HS-27A (cell line): ENCODE measurements around the gene ADD1.
"Not testable (repeated sequence)": the region's sequence is repeated elsewhere in the genome, so short reads cannot be mapped to it uniquely, and the experiment has no call there.

ENCODE experiments used
- DNase-seq: peaks from one replicate; pipeline ENCODE4 v3.0.0-alpha.2; 2012; ENCODE audit warnings: low read depth, missing footprints

The ADD1 gene

DNA sequence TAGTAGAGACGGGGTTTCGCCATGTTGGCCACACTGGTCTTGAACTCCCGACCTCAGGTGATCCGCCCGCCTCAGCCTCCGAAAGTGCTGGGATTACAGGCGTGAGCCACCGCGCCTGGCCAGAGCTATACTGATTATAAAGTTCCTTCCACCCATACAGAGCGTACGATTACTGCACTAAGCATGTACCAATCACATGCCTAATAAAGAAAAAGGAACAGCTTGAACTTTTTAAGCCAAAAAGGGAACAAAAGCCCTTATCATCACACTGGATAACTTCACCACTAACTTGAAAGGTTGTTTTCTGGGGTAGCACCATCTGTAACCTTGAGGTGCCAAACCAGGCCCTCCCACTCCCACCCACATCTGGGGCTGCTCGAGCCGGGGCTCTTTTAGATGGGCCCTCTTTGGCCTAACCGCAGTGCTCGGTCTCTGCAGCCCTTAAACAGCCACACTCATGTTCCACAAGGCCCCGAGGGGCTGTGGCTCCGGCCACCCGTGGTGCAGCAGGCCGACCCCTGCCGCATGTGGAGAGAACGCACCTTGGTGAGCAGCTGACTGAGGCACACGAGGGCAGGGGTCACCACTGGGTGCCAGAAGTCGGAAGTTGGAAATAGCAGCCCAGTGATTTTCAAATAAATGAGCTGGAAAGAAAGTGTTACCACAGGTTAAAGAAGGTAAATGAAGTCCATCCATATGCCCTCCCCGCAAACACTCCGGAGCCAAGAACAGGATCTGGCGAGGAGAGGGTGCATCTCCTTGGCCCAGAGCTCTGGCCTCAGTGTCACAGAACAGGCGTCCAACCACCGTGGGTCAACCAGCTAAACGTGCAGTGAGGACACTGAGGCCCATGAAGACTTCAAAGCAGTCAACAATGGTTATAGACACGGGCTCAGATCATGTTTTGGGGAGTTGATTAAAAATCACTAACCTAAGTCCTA, 101.2 kb downstream of the ADD1 start:
- DNase-seq, result no peak

DNA sequence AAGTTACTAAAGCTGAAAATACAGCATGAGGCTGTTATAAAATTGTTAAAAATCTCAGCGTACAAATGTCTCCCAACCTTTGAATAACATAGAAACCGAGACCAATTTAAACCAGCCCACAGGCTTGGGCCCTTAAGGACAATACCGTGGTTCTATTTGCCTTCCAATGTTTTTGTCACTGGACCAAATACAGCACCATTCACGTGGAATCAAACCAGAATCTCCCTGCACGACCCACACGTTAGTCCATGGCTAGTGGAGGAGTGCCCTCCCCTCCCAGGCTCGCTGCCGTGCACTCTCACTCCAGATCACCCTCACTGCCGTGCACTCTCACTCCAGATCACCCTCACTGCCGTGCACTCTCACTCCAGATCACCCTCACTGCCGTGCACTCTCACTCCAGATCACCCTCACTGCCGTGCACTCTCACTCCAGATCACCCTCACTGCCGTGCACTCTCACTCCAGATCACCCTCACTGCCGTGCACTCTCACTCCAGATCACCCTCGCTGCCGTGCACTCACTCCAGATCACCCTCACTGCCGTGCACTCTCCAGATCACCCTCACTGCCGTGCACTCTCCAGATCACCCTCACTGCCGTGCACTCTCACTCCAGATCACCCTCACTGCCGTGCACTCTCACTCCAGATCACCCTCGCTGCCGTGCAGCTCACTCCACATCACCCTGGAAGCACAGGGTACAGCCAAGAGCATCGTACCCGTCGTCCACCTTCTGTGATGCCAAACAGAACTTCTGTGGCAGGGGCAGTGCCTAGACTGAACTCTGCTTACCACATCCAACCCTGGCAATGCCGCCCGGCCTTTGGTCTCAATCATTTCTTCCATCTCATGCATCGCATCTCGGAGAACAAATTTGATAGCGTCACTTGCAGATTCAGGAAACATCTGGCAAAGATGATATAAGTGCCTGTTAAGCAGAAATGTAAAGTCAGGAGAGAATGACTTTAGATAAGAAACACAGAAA, 102.3 kb downstream of the ADD1 start:
- not testable (repeated sequence) for DNase-seq

DNA sequence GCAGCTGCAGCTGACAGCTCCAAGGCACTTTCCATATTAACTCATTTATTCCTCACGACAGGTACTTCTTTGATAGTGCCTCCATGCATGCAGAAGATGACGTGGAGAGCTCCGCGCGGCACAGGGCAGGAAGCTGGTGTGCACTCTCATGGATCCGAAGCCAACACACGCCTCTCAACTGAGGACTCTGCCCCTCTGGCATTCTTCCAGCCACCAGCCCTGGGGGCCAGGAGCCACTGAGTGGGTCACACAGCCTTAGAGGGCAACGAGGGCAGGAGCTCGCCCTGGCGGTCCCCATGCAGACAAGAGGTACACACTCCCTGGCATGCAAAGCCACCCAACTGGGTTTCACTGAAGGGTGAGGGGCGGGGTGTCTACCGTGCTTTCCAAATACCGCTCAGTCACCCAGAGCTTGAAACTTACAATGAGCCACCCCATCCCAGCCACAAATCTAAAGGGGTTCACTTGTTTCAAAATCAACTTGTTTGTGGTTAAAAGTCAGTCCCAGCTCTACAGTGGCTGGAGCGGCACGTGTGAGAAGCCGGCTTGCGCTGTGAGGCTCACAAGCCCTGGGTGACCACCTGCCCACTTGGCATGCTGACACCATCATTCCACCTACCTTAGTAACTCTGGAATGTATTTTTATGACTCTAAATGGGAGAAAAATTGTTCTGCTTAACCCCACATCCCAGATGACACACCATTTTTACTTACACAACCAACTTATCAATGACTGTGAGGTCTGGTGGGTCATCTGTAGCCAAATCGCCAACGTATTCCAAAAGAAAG, 103.4 kb downstream of the ADD1 start:
- no peak for DNase-seq

DNA sequence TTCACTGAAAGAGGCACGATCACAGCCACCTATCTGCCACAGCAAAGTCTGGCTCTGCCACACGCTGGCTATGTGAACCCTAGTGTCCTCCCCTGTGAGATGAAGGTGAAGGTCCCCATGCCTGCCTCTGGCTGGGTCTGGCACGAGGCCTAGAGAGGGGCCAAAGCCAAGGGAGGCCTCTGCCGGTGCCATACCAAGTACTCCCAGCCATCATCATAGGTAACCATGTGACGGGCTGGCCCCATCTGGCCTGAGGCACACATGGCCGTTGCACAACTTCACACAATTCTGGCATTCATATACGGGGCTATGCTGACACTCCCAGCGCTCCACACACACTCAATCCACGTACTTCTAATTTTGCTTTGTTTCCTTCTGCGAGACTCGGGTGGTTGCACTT, 104.3 kb downstream of the ADD1 start:
- DNase-seq, result no peak

DNA sequence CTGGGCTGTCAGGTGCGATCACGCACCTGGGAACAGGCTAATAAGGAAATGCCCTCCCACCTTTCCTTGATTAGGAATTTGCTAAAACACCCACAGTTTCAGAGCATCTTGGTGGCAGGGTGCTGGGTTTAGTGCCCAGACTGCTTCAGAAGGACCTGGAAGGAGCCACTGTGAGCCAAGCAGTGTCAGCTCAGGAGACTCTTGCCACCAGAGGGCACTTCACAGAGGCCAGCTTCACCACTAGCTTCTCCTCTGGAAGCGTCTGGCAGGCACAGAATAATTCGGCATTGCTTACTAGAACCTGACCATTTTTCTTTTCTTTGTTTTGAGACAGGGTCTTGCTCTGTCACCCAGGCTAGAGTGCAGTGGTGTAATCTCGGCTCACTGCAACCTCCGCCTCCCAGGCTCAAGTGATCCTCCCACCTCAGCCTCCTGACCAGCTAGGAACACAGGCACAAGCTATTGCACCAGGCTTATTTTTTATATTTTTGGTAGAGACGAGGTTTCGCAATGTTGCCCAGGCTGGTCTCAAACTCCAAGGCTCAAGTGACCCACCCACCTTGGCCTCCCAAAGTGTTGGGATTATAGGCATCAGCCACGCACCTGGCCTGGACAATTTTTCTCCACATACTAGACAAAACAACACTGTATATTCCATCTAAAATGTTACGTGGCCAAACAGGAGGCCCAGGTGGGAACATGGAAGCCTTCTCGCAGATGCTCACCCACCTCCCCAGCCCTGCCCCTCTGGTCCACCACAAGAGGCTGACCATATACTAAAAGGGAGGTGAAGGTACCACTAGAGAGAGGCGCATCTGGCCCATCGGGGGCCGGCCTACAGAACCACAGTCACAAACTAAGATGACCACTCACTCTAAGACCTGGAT, 105.5 kb downstream of the ADD1 start:
- DNase-seq, result no peak

DNA sequence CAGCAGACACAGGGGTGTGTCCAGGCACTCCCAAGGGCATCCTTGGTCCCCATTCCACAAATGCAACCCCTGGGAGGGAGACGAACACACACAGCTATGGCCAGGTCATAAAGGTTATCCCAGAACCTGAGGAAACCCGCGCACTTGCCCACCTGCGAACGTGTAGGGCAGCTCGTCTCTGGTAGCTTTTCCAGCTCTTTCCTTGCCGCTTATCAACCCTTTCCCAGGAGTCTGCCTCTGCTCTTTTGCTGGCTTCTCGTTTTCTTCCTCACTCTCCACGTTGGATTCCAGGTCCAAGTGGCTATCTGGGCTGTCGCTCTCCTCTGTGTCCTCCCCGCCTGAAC, 106.1 kb downstream of the ADD1 start:
- no peak for DNase-seq

DNA sequence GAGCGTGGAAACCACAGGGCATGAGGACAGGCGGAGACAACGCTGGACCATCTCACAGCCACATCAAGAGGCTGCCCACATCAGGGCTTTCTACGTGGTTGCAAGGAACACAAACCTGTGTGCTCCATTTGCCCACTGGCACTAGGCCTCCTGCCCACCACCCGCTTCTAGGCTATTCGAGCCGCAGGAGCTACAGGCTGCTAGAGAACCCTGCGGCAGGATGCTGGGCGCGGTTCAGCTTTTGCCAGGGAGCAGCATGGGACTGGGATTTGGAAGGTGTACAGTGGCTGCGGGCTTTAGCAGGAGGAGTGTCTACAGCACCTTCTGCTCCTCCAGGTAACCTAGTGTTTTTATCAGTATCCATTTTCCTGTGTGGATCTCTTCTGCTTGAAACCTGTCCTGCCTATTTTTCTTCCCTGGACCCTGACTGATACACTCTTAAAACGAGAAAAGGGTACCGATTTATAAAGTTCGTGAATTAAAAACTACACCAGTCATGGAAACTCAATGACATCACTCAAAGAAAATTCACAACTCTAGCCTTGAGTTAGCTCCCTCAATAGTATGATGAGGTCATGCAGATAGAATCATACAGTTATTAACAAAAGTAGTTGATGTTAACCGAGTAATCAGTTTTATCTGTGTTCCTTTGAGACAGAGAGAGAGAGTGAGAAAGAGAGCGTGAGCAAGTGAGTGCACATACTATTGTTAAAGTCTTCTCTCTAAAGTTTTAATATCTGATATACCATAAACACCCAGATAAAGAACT, 106.8 kb downstream of the ADD1 start:
- DNase-seq, result no peak

DNA sequence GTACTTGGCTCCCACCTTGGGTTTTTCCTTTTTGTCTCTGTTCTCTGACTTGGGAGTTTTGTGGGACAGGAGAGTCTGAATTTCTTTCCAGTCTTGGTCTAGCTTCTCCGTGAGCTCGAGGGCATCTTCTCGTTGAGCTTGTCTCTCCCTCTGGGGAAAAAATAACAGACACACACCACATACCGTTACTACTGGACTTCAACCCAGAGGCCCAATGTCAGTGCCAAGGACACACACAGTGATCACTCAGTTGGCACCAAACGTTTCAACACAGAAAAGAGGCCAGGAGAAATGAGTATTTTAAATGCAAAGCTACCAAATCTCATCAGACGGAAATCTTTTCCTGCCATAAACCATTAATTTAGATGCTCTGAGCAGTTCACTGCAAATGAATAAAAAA, 109.9 kb downstream of the ADD1 start:
- no peak for DNase-seq

DNA sequence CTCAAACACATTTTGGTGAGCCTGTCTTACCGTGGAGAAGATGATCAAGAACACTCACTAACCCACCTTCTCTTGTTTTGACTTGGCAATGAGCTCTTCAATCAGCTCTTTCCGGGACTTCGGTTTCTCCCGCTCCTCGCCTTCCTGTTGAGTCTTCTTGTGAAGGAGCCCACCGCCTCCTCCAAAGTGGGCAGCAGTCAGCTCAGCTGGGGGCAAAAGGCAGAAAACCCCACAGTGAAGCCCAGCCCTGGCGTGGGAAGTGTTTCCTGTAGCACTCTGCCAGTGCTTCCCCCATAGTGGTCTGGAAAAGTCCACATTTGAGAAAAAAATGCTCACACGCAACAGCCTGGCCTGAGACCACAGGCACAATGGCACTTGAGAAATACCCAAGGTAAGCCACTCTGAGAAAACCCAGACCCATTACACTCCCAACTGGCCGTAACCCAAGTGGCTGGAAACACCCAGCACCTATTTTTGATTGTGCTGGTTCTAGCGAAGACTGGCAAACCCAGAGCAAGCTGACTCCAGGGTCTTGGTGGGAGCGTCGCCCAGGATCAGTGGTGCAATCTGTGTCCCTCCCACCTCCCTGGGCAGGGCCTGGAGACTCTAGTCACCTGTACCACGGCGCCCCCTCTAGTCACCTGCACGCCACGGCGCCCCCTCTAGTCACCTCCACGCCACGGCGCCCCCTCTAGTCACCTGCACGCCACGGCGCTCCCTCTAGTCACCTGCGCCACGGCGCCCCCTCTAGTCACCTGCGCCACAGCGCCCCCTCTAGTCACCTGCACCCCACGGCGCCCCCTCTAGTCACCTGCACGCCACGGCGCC, 110.9 kb downstream of the ADD1 start:
- no peak for DNase-seq

DNA sequence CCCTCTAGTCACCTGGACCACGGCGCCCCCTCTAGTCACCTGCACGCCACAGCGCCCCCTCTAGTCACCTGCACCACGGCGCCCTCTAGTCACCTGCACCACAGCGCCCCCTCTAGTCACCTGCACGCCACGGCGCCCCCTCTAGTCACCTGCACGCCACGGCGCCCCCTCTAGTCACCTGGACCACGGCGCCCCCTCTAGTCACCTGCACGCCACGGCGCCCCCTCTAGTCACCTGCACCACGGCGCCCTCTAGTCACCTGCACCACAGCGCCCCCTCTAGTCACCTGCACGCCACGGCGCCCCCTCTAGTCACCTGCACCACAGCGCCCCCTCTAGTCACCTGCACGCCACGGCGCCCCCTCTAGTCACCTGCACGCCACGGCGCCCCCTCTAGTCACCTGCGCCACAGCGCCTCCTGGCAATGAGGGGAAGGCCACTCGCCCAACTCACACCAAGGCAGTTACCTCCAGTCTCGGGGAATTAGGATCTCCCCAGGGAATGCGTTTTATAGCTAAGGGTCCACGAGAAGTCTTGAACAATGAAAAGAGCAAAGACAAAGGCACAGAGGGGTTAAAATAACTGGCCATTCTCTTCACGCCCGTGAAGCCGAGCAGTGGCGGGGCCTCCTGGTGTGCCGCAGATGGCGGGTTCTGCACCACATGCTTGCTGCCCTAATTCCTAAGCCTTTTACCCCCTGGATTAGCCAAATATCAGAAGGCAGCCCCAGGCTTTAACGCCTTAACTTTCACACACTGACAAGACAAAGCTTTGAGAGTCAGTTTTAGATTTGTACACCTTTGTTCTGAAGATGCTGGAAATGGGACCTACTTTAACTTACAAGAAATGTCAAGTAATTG, 111.8 kb downstream of the ADD1 start:
- not testable (repeated sequence) for DNase-seq

DNA sequence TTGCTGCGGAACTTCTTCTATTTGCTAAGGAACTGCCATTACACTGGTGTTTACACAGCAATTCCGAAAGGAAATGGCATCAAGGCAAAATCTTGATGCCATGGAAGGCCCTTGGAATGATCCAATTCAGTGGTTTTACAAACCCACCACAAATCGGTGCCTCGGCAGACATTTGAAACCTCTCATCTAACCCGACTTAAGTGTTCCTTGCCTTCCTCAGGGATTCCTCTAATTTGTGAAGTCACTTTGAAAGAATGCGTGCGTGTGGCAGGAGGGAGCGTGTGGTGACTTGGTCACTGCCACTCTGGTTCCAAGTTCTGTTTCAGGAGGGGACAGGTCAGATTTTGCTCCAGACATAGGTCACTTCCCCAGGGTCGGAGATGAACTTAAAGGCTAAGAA, 114.8 kb downstream of the ADD1 start:
- DNase-seq, result no peak

DNA sequence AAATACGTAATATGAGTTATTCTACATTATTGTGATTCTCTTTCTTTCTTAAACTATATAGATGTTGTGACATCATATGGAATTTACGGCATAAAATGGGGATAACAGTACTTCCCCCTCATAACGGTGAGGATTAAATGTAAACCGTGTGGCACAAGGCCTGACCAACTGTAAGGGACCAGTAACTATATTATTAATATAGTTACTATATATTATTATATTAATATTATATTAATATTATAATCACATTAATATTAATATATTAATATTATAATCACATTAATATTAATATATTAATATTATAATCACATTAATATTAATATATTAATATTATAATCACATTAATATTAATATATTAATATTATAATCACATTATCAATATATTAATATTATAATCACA, 116.8 kb downstream of the ADD1 start:
- not testable (repeated sequence) for DNase-seq

DNA sequence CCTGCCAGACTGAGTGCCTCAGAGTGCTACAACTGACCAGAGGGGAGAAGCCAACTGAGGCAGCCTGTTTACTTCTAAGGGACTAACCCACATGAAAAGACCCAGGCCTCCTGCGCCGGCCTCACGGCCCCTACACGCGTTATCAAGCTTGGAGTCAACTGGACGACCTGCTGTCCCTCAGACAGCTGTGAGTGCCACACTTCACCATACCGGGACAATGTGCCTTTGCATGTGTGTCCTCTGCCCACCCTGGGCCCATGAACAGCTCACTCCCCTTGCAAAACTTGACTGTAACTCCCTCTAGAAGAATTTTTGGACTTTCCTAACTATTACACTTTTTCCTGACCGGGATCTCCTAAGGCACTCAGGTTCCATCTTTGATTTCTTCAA, 117.8 kb downstream of the ADD1 start:
- no peak for DNase-seq

DNA sequence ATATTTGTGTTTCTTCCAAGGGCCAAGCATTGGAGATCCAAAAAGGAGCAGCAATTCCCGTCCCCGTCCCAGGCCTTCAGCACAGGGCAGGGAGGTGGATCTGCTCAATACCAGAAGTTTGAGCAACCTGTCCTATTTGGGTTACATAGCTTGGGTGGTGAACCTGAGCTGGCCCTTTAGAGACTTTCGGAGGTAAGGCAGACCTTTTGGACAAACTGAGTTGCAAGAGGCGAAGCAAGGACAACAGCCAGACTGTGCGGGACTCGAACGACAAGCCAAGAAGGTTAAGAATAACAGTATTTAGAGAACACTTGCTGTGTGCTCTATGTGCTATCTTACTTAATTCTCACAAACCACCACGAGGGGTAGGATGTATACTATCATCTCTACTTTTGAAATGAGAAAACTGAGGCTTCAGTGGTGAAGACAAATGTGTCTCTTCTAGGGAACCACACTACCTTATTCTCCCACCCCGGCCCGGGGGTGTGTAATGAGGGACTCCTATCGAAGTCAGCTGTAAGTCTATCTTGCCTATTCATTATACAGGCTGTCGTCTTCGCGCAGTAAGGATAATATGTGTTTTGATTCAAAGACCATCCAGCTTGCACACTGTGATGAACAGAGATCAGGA, 118.3 kb downstream of the ADD1 start:
- DNase-seq, result no peak

DNA sequence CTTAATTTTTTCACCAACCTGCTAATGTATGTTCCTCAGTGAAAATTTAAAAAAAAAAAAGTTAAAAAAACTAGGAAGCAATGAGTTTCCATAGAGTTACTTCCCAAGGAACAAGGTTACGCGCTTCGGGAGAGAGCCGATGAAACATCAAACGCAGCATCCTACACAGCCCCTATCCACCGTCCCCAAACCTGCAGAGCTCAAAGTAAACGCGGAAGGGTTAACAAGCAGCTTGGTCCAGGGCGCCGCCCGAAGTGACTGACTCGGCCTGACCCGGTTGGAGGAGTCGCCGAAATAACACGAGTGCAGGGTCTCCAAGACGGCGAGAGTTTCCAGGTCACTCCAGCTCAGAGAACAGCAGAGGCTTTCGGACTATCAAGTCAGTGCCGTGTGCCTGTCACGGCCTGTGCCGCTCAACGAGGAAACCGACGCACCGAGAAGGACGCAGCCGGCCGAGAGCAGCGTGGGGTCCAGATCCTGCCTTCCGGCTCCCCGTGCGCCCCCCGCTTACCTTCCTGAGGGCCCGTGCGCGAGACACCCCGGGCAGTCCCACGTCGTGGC, 119.0 kb downstream of the ADD1 start:
- DNase-seq, result no peak

DNA sequence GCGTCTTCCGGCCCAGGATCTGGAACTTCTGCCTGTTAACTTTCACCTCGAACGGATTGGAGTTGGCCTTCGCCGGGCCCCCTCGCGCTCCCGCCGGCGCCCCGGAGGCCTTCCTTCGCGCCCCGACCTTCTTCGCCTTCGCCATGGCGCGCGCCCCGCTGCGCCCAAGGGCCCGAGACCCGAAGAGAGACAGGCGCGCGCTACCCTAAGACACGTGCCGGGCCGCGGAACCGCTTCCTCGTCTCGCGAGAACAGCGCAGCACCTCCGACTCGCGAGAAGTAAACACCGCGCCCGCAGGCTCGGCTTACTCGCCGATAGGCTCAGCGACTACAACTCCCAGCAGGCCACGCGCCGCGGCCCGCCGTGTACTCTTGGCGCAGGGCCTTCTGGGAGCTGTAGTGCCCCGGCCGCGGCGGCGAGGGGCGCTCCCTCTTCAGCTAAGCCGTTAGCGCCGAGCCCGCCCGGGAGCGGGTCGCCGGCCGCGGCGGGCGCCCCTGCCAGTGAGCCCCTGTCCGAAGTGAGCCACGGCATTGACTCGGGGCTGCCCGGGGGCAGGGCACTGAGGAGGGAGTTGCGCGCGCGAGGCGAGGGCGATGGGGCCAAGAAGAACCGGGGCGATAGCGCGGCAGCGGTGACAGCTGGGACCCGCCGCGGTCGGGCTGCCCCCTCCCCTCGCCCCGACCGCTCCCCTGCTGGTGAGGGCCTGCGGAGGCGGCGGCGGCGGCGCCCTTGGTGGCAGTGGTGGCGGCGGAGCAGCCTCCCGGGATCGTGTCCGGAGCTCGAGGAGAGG, 119.7 kb downstream of the ADD1 start, which contains the start of the genes GRK4 and NOP14:
TSS of gene GRK4 (plus strand) at position 397 of the 791 bp plus-strand sequence. CDS start 500 bp downstream, outside the sequence.
TSS of gene NOP14 (minus strand) at position 232 of the 791 bp plus-strand sequence. CDS start at position 145, 87 bp downstream.
- peak; percentile 87 for DNase-seq
